Activated naive CD8-positive, alpha-beta T cell treated with anti-CD3 and anti-CD28 coated beads, Interleukin-2, amount 50 U/mL, for 24 hours (primary cell): Measurements from ENCODE around the gene EPN1.
A peak's percentile ranks its signal among the peaks of the same experiment; 100 is the strongest.

ENCODE experiments used
- ATAC-seq: fragments of 150-1000 bp; cut with Tn5 transposase; one replicate; pipeline ENCODE4 v1.10.0; 2021
- DNase-seq: peaks from one replicate; pipeline ENCODE4 v3.0.0; 2021
- H3K27ac Mint-ChIP-seq: one replicate; pipeline ENCODE4 v1.8.0; 2021; ENCODE audit warnings: mild to moderate bottlenecking, mixed read lengths
- H3K27me3 Mint-ChIP-seq: one replicate; pipeline ENCODE4 v1.8.0; 2021; ENCODE audit warnings: mixed read lengths
- H3K36me3 Mint-ChIP-seq: one replicate; pipeline ENCODE4 v1.8.0; 2021; ENCODE audit warnings: low read depth, mixed read lengths
- H3K4me1 Mint-ChIP-seq: one replicate; pipeline ENCODE4 v1.8.0; 2021; ENCODE audit warnings: mixed read lengths
- H3K4me3 Mint-ChIP-seq: one replicate; pipeline ENCODE4 v1.8.0; 2021; ENCODE audit warnings: mild to moderate bottlenecking, moderate library complexity, mixed read lengths
- H3K9me3 Mint-ChIP-seq: one replicate; pipeline ENCODE4 v1.8.0; 2021; ENCODE audit warnings: mixed read lengths

Gene EPN1

DNA sequence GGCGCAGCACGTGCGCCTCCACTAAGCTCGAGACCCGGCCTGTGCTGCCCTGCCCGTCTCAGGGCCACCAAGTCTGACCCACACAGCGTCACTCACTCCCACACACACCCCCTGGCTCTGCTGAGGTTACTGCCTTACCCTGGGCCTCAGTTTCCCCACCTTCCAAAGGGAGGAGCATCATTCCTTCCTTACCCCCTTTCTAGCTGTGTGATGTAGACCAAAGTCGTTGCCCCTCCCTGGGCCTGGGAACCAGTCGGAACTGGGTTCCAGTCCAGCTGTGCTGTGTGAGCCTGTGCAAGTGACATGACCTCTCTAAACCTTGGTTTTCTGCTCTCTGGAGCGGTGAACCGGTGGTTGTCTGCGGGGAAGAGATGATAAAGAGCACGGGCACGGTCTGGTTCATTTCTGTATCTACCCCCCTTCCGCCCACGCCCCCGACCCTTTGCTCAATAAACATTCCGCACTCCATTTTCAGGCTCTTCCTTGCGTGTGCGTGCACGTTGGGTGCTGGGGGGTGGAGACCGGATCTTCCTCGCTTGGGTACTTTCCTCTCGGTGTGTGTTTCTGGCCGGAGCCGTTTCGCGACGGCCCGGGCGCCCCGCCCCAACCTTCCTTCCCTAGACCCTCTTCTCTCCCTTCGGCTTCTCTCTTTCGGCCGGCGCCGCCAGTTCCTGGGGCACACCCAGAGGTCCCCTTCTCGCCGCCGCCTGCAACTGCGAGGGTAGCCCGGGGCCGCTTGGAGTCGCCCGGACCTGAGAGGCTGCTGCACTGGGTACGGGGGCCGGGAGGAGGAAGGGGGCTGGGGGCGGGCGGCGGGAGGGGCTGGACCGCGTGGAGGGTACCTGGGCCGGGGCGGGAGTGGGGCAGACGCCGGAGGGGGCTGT lies 31.8 kb upstream of the EPN1 start, which contains the start of gene ZNF581:
Gene ZNF581 (plus strand): TSS at position 647 of the 884 bp plus-strand sequence. CDS start 923 bp downstream, outside the sequence.
- Mint-ChIP-seq H3K4me3 (peak within 1 kb of the TSS; percentile 94), H3K27me3 (peaks cover 2% of the 10 kb centered on the region), H3K9me3 (no peaks in the 10 kb centered on the region), H3K36me3 (peaks cover 53% of the 10 kb centered on the region), H3K27ac (peak within 1 kb of the TSS; percentile 99), H3K4me1 (peaks cover 66% of the 10 kb centered on the region)
- DNase-seq (peak; percentile 84), ATAC-seq (peak; percentile 47)

GRCh38 chr19:55643887-55644176 lies 31.2 kb upstream of the EPN1 start:
- Mint-ChIP-seq H3K4me3 (peak overlapping the region; percentile 94), H3K27me3 (peaks cover 2% of the 10 kb centered on the region), H3K9me3 (no peaks in the 10 kb centered on the region), H3K36me3 (peaks cover 50% of the 10 kb centered on the region), H3K4me1 (peaks cover 65% of the 10 kb centered on the region), H3K27ac (peak overlapping the region; percentile 99)
- no peak for ATAC-seq
- DNase-seq: no peak

DNA sequence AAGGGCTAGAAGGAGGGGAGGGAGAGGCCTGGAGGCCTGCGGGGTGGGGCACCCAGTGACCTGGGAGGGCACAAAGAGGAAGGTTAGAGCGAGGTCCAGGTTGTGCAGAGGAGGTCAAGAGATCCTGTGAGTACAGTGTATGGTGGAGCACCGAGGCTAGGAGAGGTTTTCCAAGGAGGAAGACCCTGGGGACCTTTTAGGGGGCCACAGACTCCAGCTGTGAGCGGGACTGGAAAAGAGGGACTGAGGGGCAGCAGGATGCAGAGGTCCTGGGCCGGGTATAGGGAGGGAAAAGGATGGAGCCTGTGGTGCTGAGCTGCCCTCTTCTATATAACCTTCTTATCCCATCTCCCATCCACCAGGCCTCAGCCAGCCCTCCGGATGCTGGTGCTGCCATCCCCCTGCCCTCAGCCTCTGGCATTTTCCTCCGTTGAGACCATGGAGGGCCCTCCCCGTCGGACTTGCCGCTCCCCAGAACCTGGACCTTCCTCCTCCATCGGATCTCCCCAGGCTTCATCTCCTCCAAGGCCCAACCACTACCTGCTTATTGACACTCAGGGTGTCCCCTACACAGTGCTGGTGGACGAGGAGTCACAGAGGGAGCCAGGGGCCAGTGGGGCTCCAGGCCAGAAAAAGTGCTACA lies 30.7 kb upstream of the EPN1 start:
- H3K4me1 Mint-ChIP-seq: peaks cover 65% of the 10 kb centered on the region
- H3K27me3 Mint-ChIP-seq: peaks cover 2% of the 10 kb centered on the region
- ATAC-seq: no peak
- H3K27ac Mint-ChIP-seq: peak overlapping the region; percentile 99
- H3K9me3 Mint-ChIP-seq: no peaks in the 10 kb centered on the region
- H3K4me3 Mint-ChIP-seq: peak overlapping the region; percentile 94
- no peak for DNase-seq
- peaks cover 45% of the 10 kb centered on the region for H3K36me3 Mint-ChIP-seq

DNA sequence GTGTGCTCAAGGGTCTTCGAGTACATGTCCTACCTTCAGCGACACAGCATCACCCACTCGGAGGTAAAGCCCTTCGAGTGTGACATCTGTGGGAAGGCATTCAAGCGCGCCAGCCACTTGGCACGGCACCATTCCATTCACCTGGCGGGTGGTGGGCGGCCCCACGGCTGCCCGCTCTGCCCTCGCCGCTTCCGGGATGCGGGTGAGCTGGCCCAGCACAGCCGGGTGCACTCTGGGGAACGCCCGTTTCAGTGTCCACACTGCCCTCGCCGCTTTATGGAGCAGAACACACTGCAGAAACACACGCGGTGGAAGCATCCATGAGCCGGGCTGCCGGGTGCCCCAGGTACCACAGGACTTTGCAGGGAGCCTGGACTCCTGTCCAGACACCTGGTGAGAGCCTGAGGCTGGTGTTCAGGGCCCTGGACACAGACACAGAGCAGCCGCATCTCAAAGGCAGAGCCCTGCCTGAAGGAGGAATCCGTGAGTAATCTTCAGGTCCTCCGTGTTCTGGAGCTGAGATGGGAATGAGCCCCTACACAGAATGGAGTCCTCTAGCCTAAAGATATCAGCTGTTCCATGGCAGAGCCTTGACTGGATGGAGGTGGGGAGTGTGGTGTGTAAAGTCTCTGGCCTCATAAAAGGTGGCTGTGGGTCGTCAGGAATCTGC lies 30.0 kb upstream of the EPN1 start:
- H3K9me3 Mint-ChIP-seq: no peaks in the 10 kb centered on the region
- peak overlapping the region; percentile 94 for H3K4me3 Mint-ChIP-seq
- H3K36me3 Mint-ChIP-seq: peaks cover 41% of the 10 kb centered on the region
- H3K27ac Mint-ChIP-seq: peak overlapping the region; percentile 99
- H3K27me3 Mint-ChIP-seq: peaks cover 2% of the 10 kb centered on the region
- H3K4me1 Mint-ChIP-seq: peaks cover 65% of the 10 kb centered on the region
- no peak for ATAC-seq
- no peak for DNase-seq

- H3K9me3 Mint-ChIP-seq: no peaks in the 10 kb centered on the region
- no peak for DNase-seq
- peaks cover 65% of the 10 kb centered on the region for H3K4me1 Mint-ChIP-seq
- ATAC-seq: no peak
- peak overlapping the region; percentile 72 for H3K27ac Mint-ChIP-seq
- peak overlapping the region; percentile 94 for H3K4me3 Mint-ChIP-seq
- peaks cover 38% of the 10 kb centered on the region for H3K36me3 Mint-ChIP-seq
- peaks cover 2% of the 10 kb centered on the region for H3K27me3 Mint-ChIP-seq
These were observed 29.5 kb upstream of the EPN1 start for GRCh38 chr19:55645512-55645881.

- Mint-ChIP-seq H3K4me1 (peaks cover 65% of the 10 kb centered on the region), H3K36me3 (peaks cover 33% of the 10 kb centered on the region), H3K4me3 (peak overlapping the region; percentile 81), H3K9me3 (no peaks in the 10 kb centered on the region), H3K27me3 (peaks cover 2% of the 10 kb centered on the region), H3K27ac (peak overlapping the region; percentile 71)
- no peak for DNase-seq
- ATAC-seq: no peak
These were observed 27.9 kb upstream of the EPN1 start for GRCh38 chr19:55646889-55647731.

GRCh38 chr19:55647732-55648584 lies 27.1 kb upstream of the EPN1 start, which contains the start of gene CCDC106:
CCDC106 (plus strand) TSS chr19:55648212; CDS start chr19:55649047, 835 bp downstream.
- H3K27me3 Mint-ChIP-seq: peaks cover 2% of the 10 kb centered on the region
- peaks cover 64% of the 10 kb centered on the region for H3K4me1 Mint-ChIP-seq
- peak within 1 kb of the TSS; percentile 77 for H3K27ac Mint-ChIP-seq
- H3K36me3 Mint-ChIP-seq: peaks cover 33% of the 10 kb centered on the region
- DNase-seq: peak; percentile 54
- peak within 1 kb of the TSS; percentile 81 for H3K4me3 Mint-ChIP-seq
- no peaks in the 10 kb centered on the region for H3K9me3 Mint-ChIP-seq
- peak; percentile 1 for ATAC-seq

GRCh38 chr19:55648585-55649267 lies 26.3 kb upstream of the EPN1 start:
- peak overlapping the region; percentile 77 for H3K27ac Mint-ChIP-seq
- H3K4me1 Mint-ChIP-seq: peaks cover 61% of the 10 kb centered on the region
- peaks cover 1% of the 10 kb centered on the region for H3K27me3 Mint-ChIP-seq
- peak overlapping the region; percentile 77 for H3K4me3 Mint-ChIP-seq
- DNase-seq (no peak), ATAC-seq (no peak)
- peaks cover 29% of the 10 kb centered on the region for H3K36me3 Mint-ChIP-seq
- no peaks in the 10 kb centered on the region for H3K9me3 Mint-ChIP-seq

DNA sequence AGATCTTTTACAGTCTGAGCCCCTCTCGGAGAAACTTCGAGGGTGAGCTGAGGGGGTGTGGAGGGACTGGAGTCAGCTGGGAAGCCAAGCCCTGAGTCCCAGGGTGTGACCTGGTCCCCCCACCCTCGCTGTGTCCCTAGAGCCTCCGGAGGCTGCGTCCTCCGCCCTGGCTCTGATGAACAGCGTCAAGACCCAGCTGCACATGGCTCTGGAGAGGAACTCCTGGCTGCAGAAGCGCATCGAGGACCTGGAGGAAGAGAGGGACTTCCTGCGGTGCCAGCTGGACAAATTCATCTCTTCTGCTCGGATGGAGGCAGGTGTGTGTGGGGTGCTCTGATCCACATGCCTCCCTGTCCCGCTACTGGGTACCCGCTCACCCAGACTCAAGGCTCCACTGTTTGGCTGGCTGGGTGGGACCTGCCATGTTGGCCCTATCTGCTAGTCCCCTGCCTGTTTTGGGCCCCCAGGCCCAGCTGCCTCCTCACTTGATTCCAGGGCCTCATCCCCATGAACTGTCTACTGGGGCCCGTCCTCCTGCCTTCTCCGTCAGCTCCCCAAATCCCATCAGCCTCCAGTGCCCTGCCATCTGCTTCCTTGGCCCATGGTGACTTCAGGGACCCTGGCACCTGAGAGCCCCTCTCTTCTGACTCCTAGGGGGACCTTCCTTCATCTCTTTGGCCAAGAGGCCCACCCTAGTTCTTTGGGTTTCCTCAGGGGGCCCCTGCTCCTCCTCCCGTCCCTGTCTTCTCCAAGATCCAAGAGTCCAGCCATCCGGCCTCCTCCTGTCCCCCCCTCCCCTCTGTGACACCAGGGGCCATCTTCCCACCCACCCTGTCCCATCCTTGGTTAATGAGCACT lies 25.5 kb upstream of the EPN1 start:
- Mint-ChIP-seq H3K27me3 (peaks cover 6% of the 10 kb centered on the region), H3K4me3 (peak overlapping the region; percentile 77), H3K4me1 (peaks cover 63% of the 10 kb centered on the region), H3K36me3 (peaks cover 28% of the 10 kb centered on the region), H3K27ac (peak overlapping the region; percentile 76), H3K9me3 (no peaks in the 10 kb centered on the region)
- DNase-seq (no peak), ATAC-seq (no peak)

- Mint-ChIP-seq H3K4me1 (peaks cover 59% of the 10 kb centered on the region), H3K36me3 (peaks cover 26% of the 10 kb centered on the region), H3K4me3 (peak overlapping the region; percentile 36), H3K27ac (peak overlapping the region; percentile 76), H3K27me3 (peaks cover 6% of the 10 kb centered on the region), H3K9me3 (no peaks in the 10 kb centered on the region)
- ATAC-seq (no peak), DNase-seq (peak; percentile 53)
These were observed 24.9 kb upstream of the EPN1 start for GRCh38 chr19:55650126-55650557.

- peaks cover 8% of the 10 kb centered on the region for H3K27me3 Mint-ChIP-seq
- peak overlapping the region; percentile 36 for H3K4me3 Mint-ChIP-seq
- DNase-seq (no peak), ATAC-seq (no peak)
- H3K27ac Mint-ChIP-seq: peak overlapping the region; percentile 76
- no peaks in the 10 kb centered on the region for H3K9me3 Mint-ChIP-seq
- peaks cover 55% of the 10 kb centered on the region for H3K4me1 Mint-ChIP-seq
- peaks cover 24% of the 10 kb centered on the region for H3K36me3 Mint-ChIP-seq
These were observed 24.3 kb upstream of the EPN1 start for GRCh38 chr19:55650602-55651230.

DNA sequence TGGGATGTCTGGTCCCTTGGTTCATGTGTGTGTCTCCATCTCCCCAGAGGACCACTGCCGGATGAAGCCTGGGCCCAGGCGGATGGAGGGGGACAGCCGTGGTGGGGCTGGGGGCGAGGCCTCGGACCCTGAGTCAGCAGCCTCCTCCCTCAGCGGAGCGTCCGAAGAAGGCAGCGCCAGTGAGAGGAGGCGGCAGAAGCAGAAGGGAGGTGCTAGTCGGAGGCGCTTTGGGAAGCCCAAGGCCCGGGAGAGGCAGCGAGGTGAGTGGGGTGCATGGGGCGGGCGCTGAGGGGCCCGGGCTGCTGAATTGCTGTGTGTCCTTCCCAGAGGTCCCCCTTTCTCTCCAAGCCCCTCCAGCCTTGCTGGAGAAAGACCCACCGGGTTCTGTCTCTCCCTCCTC lies 23.8 kb upstream of the EPN1 start:
- no peak for DNase-seq
- no peak for ATAC-seq
- Mint-ChIP-seq H3K27me3 (peaks cover 8% of the 10 kb centered on the region), H3K36me3 (peaks cover 28% of the 10 kb centered on the region), H3K4me1 (peaks cover 58% of the 10 kb centered on the region), H3K27ac (peak overlapping the region; percentile 55), H3K9me3 (no peaks in the 10 kb centered on the region), H3K4me3 (no peak overlapping the region)
